ENCODE measurements around the gene IL17B.

The IL17B gene

GRCh38 chr5:149358868-149359495 lies 20.1 kb downstream of the IL17B start:
- TF ChIP-seq REST (IDR thresholded peaks at IDR 0.05; ENCODE audit: low read depth) (no peak), TAF1 (IDR thresholded peaks at IDR 0.05; ENCODE audit: low read depth) (no peak), CREB1 (IDR thresholded peaks at IDR 0.05; ENCODE audit: low read depth) (no peak), NFIC (IDR thresholded peaks at IDR 0.05) (no peak), RAD21 (IDR thresholded peaks at IDR 0.05; ENCODE audit: low read depth) (no peak), YY1 (IDR thresholded peaks at IDR 0.05; ENCODE audit: low read depth) (no peak), TCF12 (IDR thresholded peaks at IDR 0.05; ENCODE audit: low read depth) (no peak), EP300 (IDR thresholded peaks at IDR 0.05; ENCODE audit: borderline replicate concordance) (no peak), MAX (IDR thresholded peaks at IDR 0.05) (no peak), EGR1 (IDR thresholded peaks at IDR 0.05) (no peak), FOXM1 (IDR thresholded peaks at IDR 0.05; ENCODE audit: borderline replicate concordance, low read depth) (no peak), TEAD4 (IDR thresholded peaks at IDR 0.05) (no peak), ZBTB7A (IDR thresholded peaks at IDR 0.05; ENCODE audit: low read depth) (no peak), CEBPB (IDR thresholded peaks at IDR 0.05) (no peak)
- TF ChIP-seq, protein P1, sequence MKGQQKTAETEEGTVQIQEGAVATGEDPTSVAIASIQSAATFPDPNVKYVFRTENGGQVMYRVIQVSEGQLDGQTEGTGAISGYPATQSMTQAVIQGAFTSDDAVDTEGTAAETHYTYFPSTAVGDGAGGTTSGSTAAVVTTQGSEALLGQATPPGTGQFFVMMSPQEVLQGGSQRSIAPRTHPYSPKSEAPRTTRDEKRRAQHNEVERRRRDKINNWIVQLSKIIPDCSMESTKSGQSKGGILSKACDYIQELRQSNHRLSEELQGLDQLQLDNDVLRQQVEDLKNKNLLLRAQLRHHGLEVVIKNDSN (IDR thresholded peaks at IDR 0.05): no peak

DNA sequence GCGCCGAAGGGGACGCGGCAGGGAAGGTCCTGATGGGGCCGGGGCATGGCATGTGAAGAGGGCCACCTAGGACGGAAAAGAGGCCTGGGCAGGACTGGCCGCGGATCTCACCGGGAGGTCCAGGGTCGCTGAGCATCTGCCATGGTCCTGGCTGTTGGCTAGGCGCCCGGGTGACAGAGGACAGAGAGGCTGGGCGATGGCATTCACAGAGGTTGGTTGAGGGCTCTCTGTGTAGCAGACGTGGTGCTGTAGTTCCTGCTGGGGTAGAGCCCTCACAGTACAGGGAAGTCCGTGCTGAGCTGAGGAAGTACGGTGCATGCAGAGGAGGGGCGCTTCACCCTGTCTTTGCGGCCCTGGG lies 20.8 kb downstream of the IL17B start:
- TF ChIP-seq YY1 (IDR thresholded peaks at IDR 0.05; ENCODE audit: low read depth): no peak
- TF ChIP-seq, protein P1 (IDR thresholded peaks at IDR 0.05): no peak
- TF ChIP-seq MAX (IDR thresholded peaks at IDR 0.05): no peak
- no peak for TF ChIP-seq FOXM1 (IDR thresholded peaks at IDR 0.05; ENCODE audit: borderline replicate concordance, low read depth)
- no peak for TF ChIP-seq ZBTB7A (IDR thresholded peaks at IDR 0.05; ENCODE audit: low read depth)
- TF ChIP-seq TAF1 (IDR thresholded peaks at IDR 0.05; ENCODE audit: low read depth): no peak
- no peak for TF ChIP-seq TEAD4 (IDR thresholded peaks at IDR 0.05)
- TF ChIP-seq CEBPB (IDR thresholded peaks at IDR 0.05): no peak
- TF ChIP-seq NFIC (IDR thresholded peaks at IDR 0.05): no peak
- TF ChIP-seq CREB1 (IDR thresholded peaks at IDR 0.05; ENCODE audit: low read depth): no peak
- TF ChIP-seq EP300 (IDR thresholded peaks at IDR 0.05; ENCODE audit: borderline replicate concordance): no peak
- TF ChIP-seq EGR1 (IDR thresholded peaks at IDR 0.05): no peak
- TF ChIP-seq TCF12 (IDR thresholded peaks at IDR 0.05; ENCODE audit: low read depth): no peak
- TF ChIP-seq RAD21 (IDR thresholded peaks at IDR 0.05; ENCODE audit: low read depth): no peak
- no peak for TF ChIP-seq REST (IDR thresholded peaks at IDR 0.05; ENCODE audit: low read depth)

DNA sequence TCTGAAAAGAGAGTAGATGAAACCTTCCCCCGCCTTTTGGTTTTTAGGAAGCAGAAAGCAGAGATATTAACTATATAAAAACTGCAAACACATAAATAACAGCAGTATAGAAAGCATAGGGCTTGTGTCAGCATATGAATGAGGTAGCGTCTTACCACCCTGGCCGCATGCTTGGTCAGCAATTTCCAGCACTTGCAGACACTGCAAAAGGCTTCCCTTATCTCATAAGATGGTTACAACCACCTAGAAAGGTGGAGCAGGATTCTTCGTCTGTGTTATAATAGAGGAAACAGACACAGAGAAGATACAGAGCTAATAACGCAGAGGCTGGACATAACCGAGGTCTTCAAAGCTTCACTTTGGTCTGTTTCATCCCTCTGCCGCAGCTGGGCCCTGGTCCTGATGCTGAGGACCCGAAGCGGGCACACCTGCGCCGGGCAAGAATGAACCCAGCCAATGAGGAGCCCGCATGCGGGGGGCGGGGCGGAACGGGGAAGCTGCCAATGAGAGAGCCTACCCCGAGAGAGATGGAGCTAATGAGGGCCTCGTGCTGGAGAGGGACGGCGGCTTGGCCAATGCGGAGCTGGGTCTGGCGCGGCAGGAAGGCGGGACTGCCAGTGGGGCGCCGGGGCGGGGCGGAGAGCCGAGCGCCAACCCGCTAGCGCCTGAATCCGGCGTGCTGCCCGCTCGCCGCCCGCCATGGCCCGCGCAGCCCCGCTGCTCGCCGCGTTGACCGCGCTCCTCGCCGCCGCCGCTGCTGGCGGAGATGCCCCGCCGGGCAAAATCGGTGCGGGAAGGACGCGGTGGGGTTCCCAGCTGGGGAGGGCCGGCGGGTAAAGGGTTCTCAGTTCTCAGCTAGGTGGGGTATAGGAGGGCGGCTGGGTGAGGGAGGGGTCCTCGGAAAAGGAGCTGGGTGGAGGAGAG lies 21.5 kb downstream of the IL17B start, which contains the start of gene PCYOX1L:
TSS of gene PCYOX1L (plus strand) at position 677 of the 924 bp plus-strand sequence. CDS start at position 700, 23 bp downstream.
- TF ChIP-seq TAF1 (IDR thresholded peaks at IDR 0.05; ENCODE audit: low read depth) (peak; percentile 31; the same call in 1 of the 2 replicates), EP300 (IDR thresholded peaks at IDR 0.05; ENCODE audit: borderline replicate concordance) (no peak), REST (IDR thresholded peaks at IDR 0.05; ENCODE audit: low read depth) (no peak), TEAD4 (IDR thresholded peaks at IDR 0.05) (no peak), FOXM1 (IDR thresholded peaks at IDR 0.05; ENCODE audit: borderline replicate concordance, low read depth) (no peak), RAD21 (IDR thresholded peaks at IDR 0.05; ENCODE audit: low read depth) (no peak), MAX (IDR thresholded peaks at IDR 0.05) (peak; percentile 71), EGR1 (IDR thresholded peaks at IDR 0.05) (no peak), CEBPB (IDR thresholded peaks at IDR 0.05) (no peak), ZBTB7A (IDR thresholded peaks at IDR 0.05; ENCODE audit: low read depth) (0 out of 2 replicates have a peak, but pooled peaks have one; percentile 38), YY1 (IDR thresholded peaks at IDR 0.05; ENCODE audit: low read depth) (peak; percentile 76), CREB1 (IDR thresholded peaks at IDR 0.05; ENCODE audit: low read depth) (no peak), TCF12 (IDR thresholded peaks at IDR 0.05; ENCODE audit: low read depth) (no peak), NFIC (IDR thresholded peaks at IDR 0.05) (no peak; the same call in 1 of the 2 replicates)
- TF ChIP-seq, protein P1 (IDR thresholded peaks at IDR 0.05): peak; percentile 59; the same call in 1 of the 2 replicates

All from Ishikawa (cell line).